ENCODE data around the gene TMEM38A. TPM values are rescaled to one million over a fixed set of nuclear protein-coding genes. Genes with fewer than 3 reads are reported as not detected.
"Not testable (repeated sequence)": the region's sequence is repeated elsewhere in the genome, so short reads cannot be mapped to it uniquely, and the experiment has no call there.

TMEM38A gene
- total RNA-seq, 1 donor from 2014 or later, result 8.0 TPM

DNA sequence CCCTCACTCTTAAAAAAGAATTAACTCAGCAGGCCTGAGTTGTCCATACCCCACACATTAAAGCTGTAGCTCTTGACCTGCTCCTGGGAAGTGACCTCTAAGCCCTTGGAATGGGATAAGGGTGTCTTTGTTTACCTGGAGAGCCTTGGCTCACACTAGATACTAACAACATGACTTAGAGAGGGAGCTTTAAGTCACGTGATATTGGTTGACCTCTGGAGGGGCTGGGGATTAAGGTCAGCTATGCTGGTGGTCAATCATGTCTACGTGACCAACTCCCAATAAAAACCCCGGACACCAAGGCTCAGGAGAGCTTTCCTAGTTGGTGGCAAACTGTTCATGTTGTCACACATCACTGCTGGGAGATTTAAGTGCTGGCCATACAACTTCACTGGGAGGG is 61.7 kb downstream of the TMEM38A start:
- H3K4me3 Mint-ChIP-seq, result no peak overlapping the region
- H3K9me3 Mint-ChIP-seq, result no peaks in the 10 kb centered on the region
- TF ChIP-seq CTCF (conservative IDR thresholded peaks at IDR 0.05), result no peak
- DNase-seq (ENCODE audit: extremely low spot score, unreplicated experiment), result no peak
- H3K4me1 Mint-ChIP-seq (ENCODE audit: unreplicated experiment), result no peaks in the 10 kb centered on the region
- peaks cover 4% of the 10 kb centered on the region for H3K27me3 Mint-ChIP-seq
- no peak overlapping the region for H3K27ac Mint-ChIP-seq
- H3K36me3 Mint-ChIP-seq, result no peaks in the 10 kb centered on the region

DNA sequence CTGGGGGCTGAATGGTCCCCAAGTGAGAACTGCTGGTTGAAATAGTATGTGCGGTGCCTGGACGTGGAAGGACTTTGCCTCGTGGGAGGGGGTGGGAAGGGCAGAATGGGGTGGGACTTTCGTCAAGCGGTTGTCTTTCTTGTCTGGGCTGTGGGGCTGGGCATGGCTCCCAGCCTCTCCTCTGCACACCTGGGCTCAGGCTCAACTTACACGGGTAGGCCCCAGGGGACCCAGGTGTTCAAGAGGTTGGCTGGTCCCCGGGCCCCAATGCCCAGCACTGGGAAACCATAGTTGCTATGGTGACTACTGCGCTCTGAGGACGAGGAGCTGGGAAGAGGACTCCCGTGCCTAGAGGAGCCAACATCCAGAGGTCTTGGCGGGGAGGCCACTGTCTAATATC is 66.0 kb downstream of the TMEM38A start:
- H3K27me3 Mint-ChIP-seq, result no peaks in the 10 kb centered on the region
- H3K9me3 Mint-ChIP-seq, result no peaks in the 10 kb centered on the region
- H3K4me1 Mint-ChIP-seq (ENCODE audit: unreplicated experiment), result no peaks in the 10 kb centered on the region
- H3K4me3 Mint-ChIP-seq, result no peak overlapping the region
- no peak for DNase-seq (ENCODE audit: extremely low spot score, unreplicated experiment)
- no peak overlapping the region for H3K27ac Mint-ChIP-seq
- no peaks in the 10 kb centered on the region for H3K36me3 Mint-ChIP-seq
- no peak for TF ChIP-seq CTCF (conservative IDR thresholded peaks at IDR 0.05)

DNA sequence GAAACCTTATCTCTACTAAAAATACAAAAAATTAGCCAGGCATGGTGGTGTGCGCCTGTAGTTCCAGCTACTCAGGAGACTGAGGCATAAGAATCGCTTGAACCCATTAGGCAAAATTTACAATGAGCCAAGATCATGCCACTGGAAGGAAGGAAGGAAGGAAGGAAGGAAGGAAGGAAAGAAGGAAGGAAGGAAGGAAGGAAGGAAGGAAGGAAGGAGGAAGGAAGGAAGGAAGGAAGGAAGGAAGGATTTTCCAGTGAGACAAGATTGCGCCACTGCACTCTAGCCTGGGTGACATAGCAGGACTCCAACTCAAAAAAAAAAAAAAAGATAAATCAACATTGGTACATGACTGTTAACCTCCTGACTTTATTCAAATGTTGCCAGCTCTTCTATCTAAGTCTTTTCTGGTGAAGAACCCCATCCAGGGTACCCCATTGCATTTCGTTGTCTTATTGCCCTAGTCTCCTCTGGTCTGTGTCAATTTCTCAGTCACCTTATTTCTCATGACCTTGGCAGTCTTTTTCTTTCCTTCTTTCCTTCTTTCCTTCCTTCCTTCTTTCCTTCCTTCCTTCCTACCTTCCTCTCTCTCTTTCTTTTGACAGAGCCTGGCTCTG is 74.8 kb downstream of the TMEM38A start:
- not testable (repeated sequence) for H3K4me3 Mint-ChIP-seq; H3K27me3 Mint-ChIP-seq; H3K9me3 Mint-ChIP-seq; H3K36me3 Mint-ChIP-seq; DNase-seq (ENCODE audit: extremely low spot score, unreplicated experiment); H3K4me1 Mint-ChIP-seq (ENCODE audit: unreplicated experiment)
- peak overlapping the region; percentile 34 for H3K27ac Mint-ChIP-seq

GRCh38 chr19:16736709-16737108 is 75.8 kb downstream of the TMEM38A start:
- Mint-ChIP-seq H3K4me1 (ENCODE audit: unreplicated experiment) (peaks cover 7% of the 10 kb centered on the region), H3K27me3 (no peaks in the 10 kb centered on the region), H3K9me3 (no peaks in the 10 kb centered on the region), H3K36me3 (no peaks in the 10 kb centered on the region), H3K4me3 (no peak overlapping the region), H3K27ac (no peak overlapping the region)
- DNase-seq (ENCODE audit: extremely low spot score, unreplicated experiment), result no peak
- TF ChIP-seq CTCF (conservative IDR thresholded peaks at IDR 0.05), result no peak

GRCh38 chr19:16737911-16738310 is 77.0 kb downstream of the TMEM38A start:
- Mint-ChIP-seq H3K4me1 (ENCODE audit: unreplicated experiment) (peaks cover 7% of the 10 kb centered on the region), H3K4me3 (no peak overlapping the region), H3K27ac (no peak overlapping the region), H3K27me3 (no peaks in the 10 kb centered on the region), H3K9me3 (no peaks in the 10 kb centered on the region), H3K36me3 (no peaks in the 10 kb centered on the region)
- no peak for DNase-seq (ENCODE audit: extremely low spot score, unreplicated experiment)
- TF ChIP-seq CTCF (conservative IDR thresholded peaks at IDR 0.05), result no peak

- Mint-ChIP-seq H3K9me3 (no peaks in the 10 kb centered on the region), H3K4me3 (no peak overlapping the region), H3K4me1 (ENCODE audit: unreplicated experiment) (no peaks in the 10 kb centered on the region), H3K36me3 (no peaks in the 10 kb centered on the region), H3K27me3 (no peaks in the 10 kb centered on the region), H3K27ac (no peak overlapping the region)
- TF ChIP-seq CTCF (conservative IDR thresholded peaks at IDR 0.05), result no peak
- DNase-seq (ENCODE audit: extremely low spot score, unreplicated experiment), result no peak
Measured at GRCh38 chr19:16739546-16739945, 78.6 kb downstream of the TMEM38A start.

Other genes starting within 250 kb of the TMEM38A start
- gene EPS15L1, start 189.2 kb upstream of the TMEM38A start, total RNA-seq (ENCODE audit: low replicate concordance), result 46.6 and 48.7 TPM in 2 replicates
- gene CALR3, start 165.0 kb upstream of the TMEM38A start, total RNA-seq (ENCODE audit: low replicate concordance), result not detected in 2 replicates
- 4.3 and 8.5 TPM in 2 replicates for gene C19orf44, start 164.7 kb upstream of the TMEM38A start, total RNA-seq (ENCODE audit: low replicate concordance)
- gene CHERP, start 118.7 kb upstream of the TMEM38A start, total RNA-seq (ENCODE audit: low replicate concordance), result 61.0 and 70.8 TPM in 2 replicates
- 44.5 and 52.7 TPM in 2 replicates for gene SLC35E1, start 88.7 kb upstream of the TMEM38A start, total RNA-seq (ENCODE audit: low replicate concordance)
- 12.5 and 12.8 TPM in 2 replicates for gene MED26, start 32.9 kb upstream of the TMEM38A start, total RNA-seq (ENCODE audit: low replicate concordance)
- gene SMIM7, start 995 bp upstream of the TMEM38A start, total RNA-seq (ENCODE audit: low replicate concordance), result 63.6 and 72.1 TPM in 2 replicates
- gene NWD1, start 58.7 kb downstream of the TMEM38A start, total RNA-seq (ENCODE audit: low replicate concordance), result 0.05 TPM in 1 of 2 replicates, not detected in the other
- 58.9 and 71.2 TPM in 2 replicates for gene SIN3B, start 168.3 kb downstream of the TMEM38A start, total RNA-seq (ENCODE audit: low replicate concordance)
- gene F2RL3, start 227.9 kb downstream of the TMEM38A start, total RNA-seq (ENCODE audit: low replicate concordance), result not detected in 2 replicates